HG02970 (cell line): Measurements from ENCODE around the gene CALN1.
"Not testable (repeated sequence)": the region's sequence is repeated elsewhere in the genome, so short reads cannot be mapped to it uniquely, and the experiment has no call there.

Experiments used
- ATAC-seq: cut with Tn5 transposase; IDR thresholded peaks from one replicate; pipeline ENCODE4 v1.9.1; 2021; ENCODE audit warnings: mild to moderate bottlenecking, moderate library complexity, moderate number of reproducible peaks; ENCODE audit not compliant: unreplicated experiment, low FRiP score

Gene CALN1

DNA sequence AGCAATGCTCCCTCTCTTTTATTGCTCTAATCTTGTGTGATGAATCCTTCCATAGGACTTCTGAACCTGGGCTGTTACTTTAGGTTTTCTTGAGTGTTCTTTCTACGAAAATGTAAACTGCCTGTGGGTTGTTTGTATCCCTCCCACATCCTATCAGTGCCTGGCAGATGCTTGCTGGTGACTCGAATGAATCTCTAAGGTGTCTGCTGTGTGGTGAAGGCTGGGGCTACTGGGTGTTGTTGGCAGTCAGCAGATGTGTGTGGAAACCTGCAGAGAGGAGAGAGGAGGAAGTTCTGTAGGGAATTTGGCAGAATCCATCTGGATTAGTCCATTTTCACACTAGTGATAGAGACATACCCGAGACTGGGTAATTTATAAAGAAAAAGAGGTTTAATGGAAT lies 639.4 kb downstream of the CALN1 start:
- no peak for ATAC-seq

GRCh38 chr7:71770269-71770907 lies 641.8 kb downstream of the CALN1 start:
- ATAC-seq: no peak

DNA sequence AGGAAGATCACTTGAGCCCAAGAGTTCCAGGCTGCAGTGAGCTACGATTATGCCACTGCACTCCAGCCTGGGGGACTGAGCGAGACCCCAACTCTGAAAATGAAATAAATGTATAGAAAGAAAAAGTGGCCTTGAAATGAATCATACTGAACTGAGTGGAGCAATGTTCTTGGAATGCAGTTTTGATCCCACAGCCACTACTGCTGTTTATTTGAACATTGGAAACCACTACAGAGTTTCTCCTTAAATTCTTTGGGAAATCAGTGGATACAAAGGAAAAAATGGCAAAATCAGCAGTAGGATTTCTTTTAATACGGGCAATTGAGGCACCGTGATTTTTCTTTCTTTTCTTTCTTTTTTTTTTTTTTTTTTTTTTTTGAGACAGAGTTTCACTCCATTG lies 642.8 kb downstream of the CALN1 start:
- no peak for ATAC-seq

- ATAC-seq: no peak
Observed at GRCh38 chr7:71768450-71768849, 643.7 kb downstream of the CALN1 start.

- ATAC-seq: no peak
Observed at GRCh38 chr7:71766016-71766415, 646.1 kb downstream of the CALN1 start.

DNA sequence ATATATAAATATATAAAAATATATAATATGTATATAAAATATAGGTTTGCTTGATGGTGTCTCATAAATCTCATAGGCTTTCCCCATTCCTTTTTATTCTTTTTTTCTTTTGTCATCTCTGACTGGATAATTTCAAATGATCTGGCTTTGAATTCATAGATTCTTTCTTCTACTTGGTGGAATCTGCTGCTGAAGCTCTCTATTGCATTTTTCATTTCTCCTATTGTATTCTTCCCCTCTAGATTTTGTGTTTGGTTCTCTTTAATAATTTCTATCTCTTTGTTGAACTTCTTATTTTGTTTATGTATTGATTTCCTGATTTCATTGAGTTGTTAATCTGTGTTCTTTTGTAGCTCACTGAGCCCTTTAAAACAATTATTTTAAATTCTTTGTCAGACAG lies 650.8 kb downstream of the CALN1 start:
- no peak for ATAC-seq

GRCh38 chr7:71754828-71755227 lies 657.3 kb downstream of the CALN1 start:
- ATAC-seq: no peak

DNA sequence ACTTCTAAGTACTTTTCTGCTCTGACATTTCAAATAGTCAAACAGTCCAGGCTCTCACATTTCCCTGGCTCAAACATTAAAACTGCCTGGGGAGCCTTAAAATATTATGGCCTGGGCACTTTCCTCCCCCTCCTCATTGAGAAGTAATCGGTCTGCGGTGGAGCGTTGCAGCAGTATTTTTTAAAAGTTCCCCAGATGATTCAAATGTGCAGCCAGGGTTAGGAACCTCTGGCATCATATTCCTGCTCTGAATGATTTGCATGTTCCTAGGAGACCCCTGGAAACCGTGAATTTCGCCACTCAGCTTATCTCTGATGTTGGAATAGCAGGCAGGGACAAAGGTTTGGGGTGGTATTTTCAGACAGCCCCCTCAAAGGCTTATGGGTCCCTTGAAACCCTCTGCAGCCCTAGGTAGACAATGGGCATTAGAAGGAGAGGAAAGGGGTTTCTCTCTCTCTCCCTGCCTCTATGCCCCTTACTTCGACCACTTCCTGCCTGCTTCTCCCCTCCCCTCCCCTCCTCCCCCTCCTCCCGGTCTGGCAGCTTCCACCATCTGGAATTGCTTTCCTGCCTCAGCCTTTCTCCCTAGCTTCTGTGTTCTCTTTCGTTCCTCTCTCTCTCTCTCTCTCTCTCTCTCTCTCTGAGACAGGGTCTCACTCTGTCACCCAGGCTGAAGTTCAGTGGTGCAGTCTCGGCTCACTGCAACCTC lies 658.0 kb downstream of the CALN1 start:
- no peak for ATAC-seq

- no peak for ATAC-seq
Observed at GRCh38 chr7:71753236-71753635, 658.9 kb downstream of the CALN1 start.

- ATAC-seq: no peak
Observed at GRCh38 chr7:71752171-71752935, 659.8 kb downstream of the CALN1 start.

- no peak for ATAC-seq
Observed at GRCh38 chr7:71750290-71750689, 661.8 kb downstream of the CALN1 start.

- no peak for ATAC-seq
Observed at GRCh38 chr7:71746006-71746405, 666.1 kb downstream of the CALN1 start.

GRCh38 chr7:71740174-71740560 lies 672.0 kb downstream of the CALN1 start:
- ATAC-seq: no peak

DNA sequence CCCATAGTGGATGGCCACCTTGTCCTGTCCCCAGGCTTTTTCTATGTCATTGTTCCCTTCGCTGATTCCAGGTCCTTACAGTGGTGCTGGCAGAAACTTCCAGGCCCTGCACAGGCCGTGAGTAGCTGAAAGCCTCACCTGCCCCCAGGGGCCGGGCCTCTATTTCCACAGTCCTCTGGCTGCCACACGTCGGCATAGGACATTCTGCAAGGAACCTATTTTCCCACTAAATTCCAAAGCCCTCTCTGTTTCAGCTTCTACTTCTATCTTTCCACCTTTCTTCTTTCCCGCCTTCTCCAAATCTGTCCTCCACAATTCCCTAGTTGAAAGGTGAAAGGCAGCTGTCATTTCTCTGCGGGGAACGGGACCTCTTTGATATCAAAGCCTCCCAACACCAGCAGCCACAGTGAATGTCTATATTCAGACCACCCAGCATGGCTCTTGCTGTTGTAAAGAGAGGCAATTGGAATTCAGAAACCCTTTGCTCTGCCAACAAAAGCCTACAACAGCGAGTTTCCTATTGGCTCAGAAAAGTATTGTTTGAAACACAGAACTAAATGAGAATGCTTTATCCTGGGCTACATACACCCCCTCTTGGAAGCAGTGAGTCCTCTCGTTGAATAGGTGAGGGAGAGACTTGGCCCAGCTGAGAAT lies 672.5 kb downstream of the CALN1 start:
- no peak for ATAC-seq

GRCh38 chr7:71737931-71738540 lies 674.1 kb downstream of the CALN1 start:
- not testable (repeated sequence) for ATAC-seq

DNA sequence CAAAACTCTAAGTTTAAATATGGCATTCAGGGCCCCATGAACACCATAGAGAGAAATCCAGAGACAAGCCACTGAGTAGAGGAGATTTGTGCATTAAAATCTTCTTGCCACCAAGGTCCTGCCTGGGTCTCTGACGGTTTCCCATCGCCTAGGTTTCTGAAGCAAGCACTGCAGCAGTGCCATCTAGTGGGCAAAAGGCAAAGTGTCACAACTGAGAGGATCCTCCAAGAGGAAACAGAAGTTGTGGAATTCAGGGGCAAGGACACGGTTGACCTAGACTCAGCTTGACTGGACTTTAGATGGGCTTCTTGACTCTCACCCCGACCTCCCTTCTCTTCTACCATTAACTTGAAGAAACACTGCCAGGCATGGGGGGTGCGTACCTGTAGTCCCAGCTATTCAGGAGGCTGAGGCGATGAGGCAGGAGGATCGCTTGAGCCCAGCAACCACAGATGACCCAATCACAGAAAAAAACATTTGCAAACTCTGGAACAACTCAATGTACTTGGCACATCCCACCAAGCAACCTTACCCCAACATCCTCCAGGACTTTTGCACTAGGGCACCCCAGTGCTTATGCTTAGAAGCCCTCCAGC lies 676.1 kb downstream of the CALN1 start:
- ATAC-seq: no peak

DNA sequence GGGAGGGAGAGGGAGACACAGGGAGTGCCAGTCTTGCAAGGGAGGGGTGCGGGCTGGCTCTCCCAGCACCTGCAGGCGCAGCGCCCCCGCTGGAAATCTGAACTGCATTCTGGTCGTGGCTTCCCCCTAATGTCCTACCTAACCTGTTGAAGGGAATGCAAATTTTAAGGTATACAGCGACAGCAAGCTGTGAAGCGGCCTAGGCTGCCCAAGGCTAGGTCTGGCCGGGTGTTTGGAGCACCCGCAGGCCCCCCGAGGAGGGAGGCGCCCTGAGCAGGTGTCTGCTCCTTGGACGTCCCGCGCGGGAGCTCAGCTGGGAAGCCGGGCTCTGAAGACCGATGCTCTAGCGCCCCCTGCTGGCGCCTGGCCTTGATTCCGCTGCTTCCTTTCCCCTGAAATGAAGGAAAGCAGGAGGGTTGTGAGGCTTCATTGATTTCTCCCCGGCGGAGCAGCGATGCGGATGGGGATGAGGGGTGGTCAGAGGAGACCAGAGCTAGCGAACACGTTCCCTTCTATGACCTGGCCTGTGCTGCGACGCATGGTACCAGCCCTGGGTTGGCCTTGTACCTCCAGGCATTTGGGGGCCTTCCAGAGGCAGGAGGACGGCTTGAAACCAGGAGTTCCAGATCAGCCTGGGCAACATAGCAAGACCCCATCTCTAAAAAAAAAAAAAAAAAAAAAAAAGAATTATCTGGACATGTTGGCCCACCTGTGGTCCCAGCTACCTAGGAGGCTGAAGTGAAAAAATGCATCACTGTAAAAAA lies 678.8 kb downstream of the CALN1 start:
- ATAC-seq: no peak

DNA sequence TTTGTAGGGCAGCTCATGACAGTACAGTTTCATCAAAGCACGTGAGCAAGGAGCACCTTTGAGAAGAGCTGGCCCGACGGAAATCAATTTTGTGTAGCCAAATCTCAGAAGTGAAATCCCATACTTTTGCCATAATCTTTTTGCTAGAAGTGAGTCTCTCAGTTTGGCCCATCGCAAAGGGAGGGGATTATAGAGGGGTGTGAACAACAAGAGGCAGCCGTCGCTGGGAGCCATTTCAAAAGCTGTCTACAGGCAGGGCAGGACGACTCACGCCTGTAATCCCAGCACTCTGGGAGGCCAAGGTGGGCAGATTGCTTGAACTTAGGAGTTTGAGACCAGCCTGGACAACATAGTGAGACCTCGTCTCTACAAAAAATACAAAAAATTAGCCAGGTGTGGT lies 680.4 kb downstream of the CALN1 start:
- no peak for ATAC-seq
